Fibroblast of mammary gland (primary cell): ENCODE results near the gene CDH10.

Source experiments
- DNase-seq: peaks from one replicate; pipeline ENCODE4 v3.0.0-alpha.2; 2010; ENCODE audit warnings: low read depth
- H3K4me3 ChIP-seq: 2 replicates; pipeline ENCODE4 v1.5.1; 2011; ENCODE audit warnings: low read depth, mild to moderate bottlenecking, low read length, moderate library complexity; ENCODE audit not compliant: control insufficient read depth
- CTCF ChIP-seq: conservative IDR thresholded peaks from 2 replicates; pipeline ENCODE4 v1.5.1; 2011; ENCODE audit warnings: low read depth, low read length, inconsistent platforms; ENCODE audit not compliant: control insufficient read depth, insufficient read depth

CDH10 gene

DNA sequence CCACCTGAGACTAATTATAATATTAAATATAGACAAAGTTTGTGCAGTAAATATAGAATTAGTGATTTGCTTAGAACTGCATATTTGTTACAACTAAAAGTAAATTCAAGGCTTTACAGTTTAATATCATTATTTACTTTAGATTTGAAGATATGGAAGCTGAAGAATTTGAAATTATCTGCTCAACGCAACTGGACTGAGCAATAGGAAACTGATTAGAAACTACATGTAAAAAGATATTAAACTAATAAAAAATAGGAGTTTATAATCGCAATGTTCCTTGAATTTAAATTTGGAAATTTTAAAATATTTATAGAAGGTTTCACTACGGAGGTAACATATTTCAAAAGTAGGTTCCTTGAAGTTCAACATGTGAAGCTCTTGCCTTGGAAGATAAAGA is 55.2 kb downstream of the CDH10 start:
- no peak for DNase-seq
- no peak overlapping the region for H3K4me3 ChIP-seq
- no peak for TF ChIP-seq CTCF

GRCh38 chr5:24585751-24586150 is 59.0 kb downstream of the CDH10 start:
- no peak for TF ChIP-seq CTCF
- H3K4me3 ChIP-seq = no peak overlapping the region

DNA sequence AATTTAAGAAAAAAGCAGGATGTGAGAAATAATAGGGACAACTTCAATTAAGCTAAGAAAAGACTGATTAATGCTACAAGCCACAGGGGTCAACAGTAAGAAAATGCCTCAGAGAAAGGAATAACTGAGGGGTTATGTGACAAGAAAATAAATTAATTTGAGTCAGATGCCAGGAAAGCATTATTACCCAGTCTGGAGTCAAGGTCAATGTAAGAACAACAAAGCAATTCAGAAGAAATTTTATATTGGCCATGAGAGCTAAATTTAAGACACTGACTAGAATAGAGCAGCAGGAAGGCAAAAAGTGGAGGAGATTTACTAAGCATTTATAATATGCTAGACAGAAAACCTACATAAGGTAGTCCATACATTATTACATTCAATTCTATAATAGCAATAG is 73.5 kb downstream of the CDH10 start:
- DNase-seq = no peak
- no peak for TF ChIP-seq CTCF
- H3K4me3 ChIP-seq = no peak overlapping the region

More at GRCh38 chr5:24585751-24586150, 59.0 kb downstream of the CDH10 start:
- no peak for DNase-seq

DNA sequence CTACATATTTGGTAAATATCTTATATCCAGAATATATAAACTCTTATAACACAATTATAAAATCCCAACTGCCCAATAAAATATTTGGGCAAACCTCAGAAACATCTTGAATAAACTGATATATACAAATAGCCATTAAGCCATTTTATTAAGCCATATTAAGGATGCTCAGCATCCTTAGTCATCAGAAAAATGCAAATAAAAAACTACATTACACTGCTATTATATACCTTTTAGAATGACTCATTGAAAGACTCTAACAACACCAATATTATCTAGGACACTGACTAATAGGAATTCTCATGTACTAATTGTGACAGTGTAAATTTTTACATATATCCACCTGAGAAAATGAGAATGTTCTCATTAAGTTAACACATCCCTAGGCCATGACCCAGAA is 77.8 kb downstream of the CDH10 start:
- H3K4me3 ChIP-seq = no peak overlapping the region
- DNase-seq = no peak
- no peak for TF ChIP-seq CTCF

GRCh38 chr5:24555229-24555628 is 89.5 kb downstream of the CDH10 start:
- no peak for TF ChIP-seq CTCF
- DNase-seq = no peak
- no peak overlapping the region for H3K4me3 ChIP-seq

DNA sequence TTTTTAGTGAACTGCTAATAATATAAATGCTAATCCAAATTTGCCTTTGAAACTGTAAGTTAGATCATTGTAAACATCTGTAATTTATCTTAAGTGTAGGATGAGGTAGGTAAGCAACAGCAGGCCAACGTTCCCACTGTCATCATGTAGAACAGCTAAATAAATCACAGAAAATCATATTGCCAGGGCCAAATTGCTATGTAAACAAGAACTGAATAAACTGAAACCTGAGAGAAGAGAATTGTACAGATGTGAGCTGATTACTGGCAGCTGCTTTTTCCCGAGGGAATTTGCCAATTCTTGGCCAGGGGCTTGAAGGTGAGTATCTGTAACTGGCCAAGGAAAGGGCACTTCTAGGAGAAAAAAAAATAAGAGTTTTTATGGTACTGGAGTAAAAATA is 97.6 kb downstream of the CDH10 start:
- no peak for DNase-seq
- TF ChIP-seq CTCF = no peak

DNA sequence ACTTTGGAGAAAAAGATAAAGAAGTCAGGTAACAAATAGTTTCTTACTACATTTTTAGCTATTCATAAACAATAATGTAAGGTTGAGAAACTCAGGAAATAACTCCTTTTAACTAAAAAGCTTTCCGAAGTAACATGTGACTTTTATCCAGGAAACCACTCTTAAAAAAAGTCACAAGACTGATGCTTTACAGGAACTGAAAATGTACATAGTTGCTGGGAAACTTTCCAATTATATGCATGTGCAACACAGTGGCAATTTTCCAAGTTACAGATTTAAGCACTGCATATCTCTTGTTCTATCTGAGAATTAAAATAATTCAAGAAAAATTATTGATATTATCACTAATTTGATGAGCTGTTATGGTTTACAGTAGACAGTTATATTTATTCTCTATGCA is 105.2 kb downstream of the CDH10 start:
- DNase-seq = no peak
- no peak for TF ChIP-seq CTCF
- no peak overlapping the region for H3K4me3 ChIP-seq

More for the DNA sequence above, 97.6 kb downstream of the CDH10 start:
- no peak overlapping the region for H3K4me3 ChIP-seq
